GM21529 (cell line): Measurements from ENCODE around the gene EDN2.

Experiments used
- ATAC-seq: cut with Tn5 transposase; IDR thresholded peaks from one replicate; pipeline ENCODE4 v1.9.1; 2021; ENCODE audit not compliant: unreplicated experiment

Gene EDN2

GRCh38 chr1:41484402-41485241 is at the start of gene EDN2:
Gene EDN2, minus strand, starts transcription at chr1:41484683. Its CDS starts 82 bp downstream, at chr1:41484601.
- no peak for ATAC-seq

GRCh38 chr1:41533731-41534080 is 49.2 kb upstream of the EDN2 start:
- no peak for ATAC-seq

- no peak for ATAC-seq
Observed at GRCh38 chr1:41533016-41533730, 48.7 kb upstream of the EDN2 start.

- ATAC-seq = no peak
Observed at GRCh38 chr1:41532206-41532975, 47.9 kb upstream of the EDN2 start.

- no peak for ATAC-seq
Observed at GRCh38 chr1:41530411-41530810, 45.9 kb upstream of the EDN2 start.

- no peak for ATAC-seq
Observed at GRCh38 chr1:41529621-41530395, 45.3 kb upstream of the EDN2 start.

GRCh38 chr1:41528726-41529605 is 44.5 kb upstream of the EDN2 start:
- no peak for ATAC-seq

- no peak for ATAC-seq
Observed at GRCh38 chr1:41528106-41528505, 43.6 kb upstream of the EDN2 start.

GRCh38 chr1:41526956-41527561 is 42.6 kb upstream of the EDN2 start:
- no peak for ATAC-seq

GRCh38 chr1:41525891-41526587 is 41.6 kb upstream of the EDN2 start:
- ATAC-seq = no peak

- ATAC-seq = no peak
Observed at GRCh38 chr1:41524676-41525675, 40.5 kb upstream of the EDN2 start.

- no peak for ATAC-seq
Observed at GRCh38 chr1:41523949-41524675, 39.6 kb upstream of the EDN2 start.

- no peak for ATAC-seq
Observed at GRCh38 chr1:41523071-41523470, 38.6 kb upstream of the EDN2 start.

- no peak for ATAC-seq
Observed at GRCh38 chr1:41521766-41522165, 37.3 kb upstream of the EDN2 start.

- no peak for ATAC-seq
Observed at GRCh38 chr1:41520951-41521752, 36.7 kb upstream of the EDN2 start.

- no peak for ATAC-seq
Observed at GRCh38 chr1:41519667-41520066, 35.2 kb upstream of the EDN2 start.
